ENCODE results near the gene KCNC4.

DNA sequence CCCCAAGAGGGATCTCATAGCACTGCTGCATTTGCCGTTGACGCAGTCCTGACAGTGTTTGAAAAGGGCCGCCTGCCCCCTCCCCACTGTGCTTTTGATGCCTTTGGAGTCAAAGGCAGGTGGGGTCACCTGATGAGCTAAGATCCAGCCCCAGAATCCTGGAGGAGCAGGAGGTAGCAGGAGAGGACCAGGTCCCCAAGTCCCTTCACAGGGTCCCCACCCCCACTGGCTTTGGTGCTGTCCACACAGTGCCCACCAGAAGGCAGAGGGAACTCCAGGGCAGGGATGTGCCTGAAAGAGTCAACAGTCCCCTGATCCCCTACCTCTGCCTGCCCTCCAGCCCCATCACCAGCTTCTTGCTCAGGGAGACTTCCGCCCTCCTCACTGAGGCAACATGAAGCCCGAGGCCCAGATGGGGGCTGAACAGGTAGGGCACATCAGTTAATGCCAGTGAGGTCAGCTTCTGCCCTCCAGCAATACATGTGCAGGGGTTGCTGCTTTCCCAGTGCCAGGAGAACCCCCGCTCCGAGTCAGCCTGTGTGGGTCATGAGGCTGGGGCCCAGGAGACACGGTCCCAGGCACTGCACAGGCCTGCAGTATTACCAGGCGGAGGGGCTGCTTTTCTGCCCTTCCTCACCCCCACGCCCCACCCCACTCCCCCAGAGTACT is 8.8 kb upstream of the KCNC4 start:
- no peak for TF ChIP-seq CTCF (IDR thresholded peaks at IDR 0.05)
- no peak for TF ChIP-seq POLR2A (IDR thresholded peaks at IDR 0.05)
